Hepatocyte (in vitro differentiated cells): Measurements from ENCODE around the gene POC1A. TPM values are rescaled to one million over a fixed set of nuclear protein-coding genes. Genes with fewer than 3 reads are reported as not detected.
"Not testable (repeated sequence)": the region's sequence is repeated elsewhere in the genome, so short reads cannot be mapped to it uniquely, and the experiment has no call there.

Source experiments
- DNase-seq: peaks from one replicate; pipeline ENCODE4 v3.0.0-alpha.2; 2016; ENCODE audit warnings: low spot score
- H2AFZ ChIP-seq: fragments of 200-600 bp; sonication (generic); 2 replicates; pipeline ENCODE4 v1.6.0; 2016; ENCODE audit warnings: antibody characterized with exemption, mild to moderate bottlenecking
- H3K27ac ChIP-seq: fragments of 200-600 bp; sonication (generic); 2 replicates; pipeline ENCODE4 v1.5.1; 2016; ENCODE audit warnings: mild to moderate bottlenecking
- H3K27me3 ChIP-seq: fragments of 200-600 bp; sonication (generic); 2 replicates; pipeline ENCODE4 v1.6.1; 2016
- H3K36me3 ChIP-seq: fragments of 200-600 bp; sonication (generic); replicated peaks from 2 replicates; pipeline ENCODE4 v1.5.1; 2016; ENCODE audit warnings: low read depth; ENCODE audit not compliant: insufficient read depth
- H3K4me1 ChIP-seq: fragments of 200-600 bp; sonication (generic); 2 replicates; pipeline ENCODE4 v1.5.1; 2016; ENCODE audit warnings: mild to moderate bottlenecking, moderate library complexity; ENCODE audit not compliant: insufficient read depth
- H3K4me2 ChIP-seq: fragments of 200-600 bp; sonication (generic); 2 replicates; pipeline ENCODE4 v1.6.0; 2016
- H3K4me3 ChIP-seq: fragments of 200-600 bp; sonication (generic); 2 replicates; pipeline ENCODE4 v1.5.1; 2016; ENCODE audit warnings: mild to moderate bottlenecking
- H3K79me2 ChIP-seq: fragments of 200-600 bp; sonication (generic); 2 replicates; pipeline ENCODE4 v1.6.0; 2017; ENCODE audit warnings: mild to moderate bottlenecking
- H3K9me2 ChIP-seq: fragments of 200-600 bp; sonication (generic); replicated peaks from 2 replicates; pipeline ENCODE4 v1.6.0; 2017; ENCODE audit warnings: mild to moderate bottlenecking; ENCODE audit not compliant: insufficient read depth
- H3K9me3 ChIP-seq: fragments of 200-600 bp; sonication (generic); 2 replicates; pipeline ENCODE4 v1.5.1; 2016; ENCODE audit warnings: low read depth, mild to moderate bottlenecking
- H4K20me1 ChIP-seq: fragments of 200-600 bp; sonication (generic); 2 replicates; pipeline ENCODE4 v1.6.0; 2016; ENCODE audit warnings: mild to moderate bottlenecking; ENCODE audit not compliant: insufficient read depth, poor library complexity, severe bottlenecking
- EZH2 ChIP-seq: fragments of 200-600 bp; sonication (generic); IDR thresholded peaks from 2 replicates; pipeline ENCODE4 v1.6.1; 2016; ENCODE audit warnings: antibody characterized with exemption, mild to moderate bottlenecking, borderline replicate concordance
- EZH2phosphoT487 ChIP-seq: fragments of 200-600 bp; sonication (generic); IDR thresholded peaks from one replicate; pipeline ENCODE4 v1.6.1; 2018; ENCODE audit warnings: antibody characterized with exemption, mild to moderate bottlenecking, low read depth, moderate library complexity; ENCODE audit not compliant: unreplicated experiment, severe bottlenecking
- WGBS: methylation state at CpG from one replicate; pipeline ENCODE4 v1.1.6; 2016; ENCODE audit warnings: low lambda C conversion rate; ENCODE audit errors: missing lambda C conversion rate; 5-methylcytosine and 5-hydroxymethylcytosine counted together
- polyA plus RNA-seq: library from polyadenylated mRNA; unstranded; fragments of >200 nt; fragmentation: Nextera tagmentation; extraction: Ambion mirVana; gene quantifications from 2 replicates; pipeline ENCODE4 v1.2.1, GENCODE V29; 2016
- total RNA-seq: library from RNA; depleted of rRNA; stranded (reverse); fragments of >200 nt; gene quantifications from 2 replicates; pipeline ENCODE4 v1.2.3, GENCODE V29; 2014
- TF ChIP-seq, protein P1 (sequence below): fragments of 200-600 bp; sonication (generic); IDR thresholded peaks from 2 replicates; pipeline ENCODE4 v1.5.1; 2016; ENCODE audit warnings: antibody characterized with exemption, mild to moderate bottlenecking; ENCODE audit not compliant: poor library complexity

The POC1A gene
- total and polyA plus RNA-seq, 2 experiments from 2014 or later, result 2.6 to 3.7 TPM

GRCh38 chr3:52182691-52183090 is 28.5 kb upstream of the POC1A start:
- H3K79me2 ChIP-seq, result no peaks in the 10 kb centered on the region
- H4K20me1 ChIP-seq, result no peaks in the 10 kb centered on the region
- H3K4me2 ChIP-seq, result no peak overlapping the region
- no peak overlapping the region for H3K4me3 ChIP-seq
- TF ChIP-seq EZH2, result no peak
- TF ChIP-seq, protein P1, sequence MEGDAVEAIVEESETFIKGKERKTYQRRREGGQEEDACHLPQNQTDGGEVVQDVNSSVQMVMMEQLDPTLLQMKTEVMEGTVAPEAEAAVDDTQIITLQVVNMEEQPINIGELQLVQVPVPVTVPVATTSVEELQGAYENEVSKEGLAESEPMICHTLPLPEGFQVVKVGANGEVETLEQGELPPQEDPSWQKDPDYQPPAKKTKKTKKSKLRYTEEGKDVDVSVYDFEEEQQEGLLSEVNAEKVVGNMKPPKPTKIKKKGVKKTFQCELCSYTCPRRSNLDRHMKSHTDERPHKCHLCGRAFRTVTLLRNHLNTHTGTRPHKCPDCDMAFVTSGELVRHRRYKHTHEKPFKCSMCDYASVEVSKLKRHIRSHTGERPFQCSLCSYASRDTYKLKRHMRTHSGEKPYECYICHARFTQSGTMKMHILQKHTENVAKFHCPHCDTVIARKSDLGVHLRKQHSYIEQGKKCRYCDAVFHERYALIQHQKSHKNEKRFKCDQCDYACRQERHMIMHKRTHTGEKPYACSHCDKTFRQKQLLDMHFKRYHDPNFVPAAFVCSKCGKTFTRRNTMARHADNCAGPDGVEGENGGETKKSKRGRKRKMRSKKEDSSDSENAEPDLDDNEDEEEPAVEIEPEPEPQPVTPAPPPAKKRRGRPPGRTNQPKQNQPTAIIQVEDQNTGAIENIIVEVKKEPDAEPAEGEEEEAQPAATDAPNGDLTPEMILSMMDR, result no peak
- no peak for TF ChIP-seq EZH2phosphoT487
- no peak for DNase-seq
- H3K27me3 ChIP-seq, result no peaks in the 10 kb centered on the region
- no peaks in the 10 kb centered on the region for H3K9me2 ChIP-seq
- H3K4me1 ChIP-seq, result peaks cover 10% of the 10 kb centered on the region
- no peak overlapping the region for H3K27ac ChIP-seq
- no peaks in the 10 kb centered on the region for H3K36me3 ChIP-seq
- no peak overlapping the region for H2AFZ ChIP-seq
- H3K9me3 ChIP-seq, result no peaks in the 10 kb centered on the region
- WGBS, result 86% methylated on average over 4 of the region's 4 CpGs

- H3K4me2 ChIP-seq, result no peak overlapping the region
These were observed 28.0 kb upstream of the POC1A start for GRCh38 chr3:52182196-52182595.

DNA sequence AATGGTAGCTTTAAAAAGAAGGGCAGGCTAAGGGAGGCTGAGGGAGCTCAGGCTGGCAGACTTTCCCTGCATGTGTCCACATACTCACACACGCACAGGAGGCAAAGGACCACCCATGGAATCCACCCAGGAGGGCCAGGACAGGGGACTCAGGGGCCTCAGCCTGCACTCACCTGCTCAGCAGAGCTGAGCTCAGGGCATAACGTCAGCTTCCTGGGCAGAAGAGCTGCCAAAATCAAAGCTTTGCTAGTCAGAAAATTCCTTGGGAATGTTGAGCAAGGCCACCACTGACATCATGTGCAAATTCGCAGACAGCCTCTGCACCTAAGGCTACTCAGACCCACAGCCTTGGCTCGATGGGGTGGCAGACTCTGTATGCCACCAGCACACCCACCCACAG is 27.3 kb upstream of the POC1A start:
- no peak for DNase-seq
- H4K20me1 ChIP-seq, result no peaks in the 10 kb centered on the region
- H3K27me3 ChIP-seq, result no peaks in the 10 kb centered on the region
- no peaks in the 10 kb centered on the region for H3K9me2 ChIP-seq
- WGBS, result 75% methylated on average over 4 of the region's 4 CpGs
- TF ChIP-seq, protein P1, result no peak
- TF ChIP-seq EZH2 (no peak), EZH2phosphoT487 (no peak)
- H3K36me3 ChIP-seq, result no peaks in the 10 kb centered on the region
- no peak overlapping the region for H3K4me2 ChIP-seq
- no peak overlapping the region for H2AFZ ChIP-seq
- no peaks in the 10 kb centered on the region for H3K9me3 ChIP-seq
- peaks cover 10% of the 10 kb centered on the region for H3K4me1 ChIP-seq
- no peaks in the 10 kb centered on the region for H3K79me2 ChIP-seq
- H3K4me3 ChIP-seq, result no peak overlapping the region
- H3K27ac ChIP-seq, result no peak overlapping the region

More at GRCh38 chr3:52182196-52182595, 28.0 kb upstream of the POC1A start:
- H3K4me3 ChIP-seq, result no peak overlapping the region
- 73% methylated on average over 5 of the region's 5 CpGs for WGBS
- peaks cover 10% of the 10 kb centered on the region for H3K4me1 ChIP-seq
- H3K27me3 ChIP-seq, result no peaks in the 10 kb centered on the region
- H2AFZ ChIP-seq, result no peak overlapping the region
- H4K20me1 ChIP-seq, result no peaks in the 10 kb centered on the region
- no peak overlapping the region for H3K27ac ChIP-seq
- TF ChIP-seq EZH2, result no peak
- TF ChIP-seq, protein P1, result no peak
- H3K36me3 ChIP-seq, result no peaks in the 10 kb centered on the region
- DNase-seq, result no peak
- no peaks in the 10 kb centered on the region for H3K9me3 ChIP-seq
- no peaks in the 10 kb centered on the region for H3K9me2 ChIP-seq
- no peaks in the 10 kb centered on the region for H3K79me2 ChIP-seq

DNA sequence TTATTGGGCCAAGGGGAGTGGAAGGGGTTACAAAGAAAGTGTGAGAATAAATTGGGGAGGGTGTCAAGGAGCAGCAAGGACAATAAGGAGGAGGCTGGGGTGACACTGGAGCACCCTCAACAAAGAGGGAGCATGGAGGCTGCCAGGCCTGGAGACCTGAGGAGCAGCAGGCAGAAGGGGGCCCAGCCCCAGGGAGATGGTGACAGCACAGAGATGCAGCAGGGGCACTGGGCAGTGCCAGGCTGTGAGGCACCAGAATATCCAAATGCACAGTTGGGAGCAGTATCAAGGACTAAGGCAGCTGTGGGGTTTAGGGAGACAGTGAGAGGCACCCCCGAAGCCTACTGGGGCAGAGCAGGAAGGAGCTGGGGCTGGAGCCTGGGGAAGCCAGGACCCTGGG is 24.3 kb upstream of the POC1A start:
- H4K20me1 ChIP-seq, result no peaks in the 10 kb centered on the region
- no peak overlapping the region for H3K4me3 ChIP-seq
- H3K27ac ChIP-seq, result no peak overlapping the region
- H3K9me2 ChIP-seq, result no peaks in the 10 kb centered on the region
- TF ChIP-seq, protein P1, result no peak
- TF ChIP-seq EZH2 (no peak), EZH2phosphoT487 (no peak)
- no peaks in the 10 kb centered on the region for H3K4me1 ChIP-seq
- 93% methylated on average over 1 of the region's 1 CpG for WGBS
- H3K4me2 ChIP-seq, result no peak overlapping the region
- no peaks in the 10 kb centered on the region for H3K79me2 ChIP-seq
- H3K36me3 ChIP-seq, result no peaks in the 10 kb centered on the region
- DNase-seq, result no peak
- no peaks in the 10 kb centered on the region for H3K9me3 ChIP-seq
- H3K27me3 ChIP-seq, result no peaks in the 10 kb centered on the region
- H2AFZ ChIP-seq, result no peak overlapping the region

DNA sequence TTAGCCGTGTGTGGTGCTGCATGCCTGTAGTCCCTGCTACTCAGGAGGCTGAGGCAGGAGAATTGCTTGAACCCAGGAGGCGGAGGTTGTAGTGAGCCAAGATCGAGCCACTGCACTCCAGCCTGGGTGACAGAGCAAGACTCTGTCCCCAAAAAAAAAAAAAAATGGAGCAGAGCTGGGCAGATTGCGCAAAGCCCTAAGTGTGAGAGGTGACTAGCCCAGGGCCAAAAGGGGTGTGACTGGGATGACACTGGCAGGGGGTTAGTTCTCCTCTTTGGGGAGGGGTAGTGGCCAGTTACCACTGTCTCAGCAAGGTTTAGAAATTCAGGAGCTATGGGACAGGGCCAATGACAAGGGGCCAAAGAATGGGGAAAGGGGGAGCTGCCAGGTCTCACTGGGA is 23.9 kb upstream of the POC1A start:
- H3K27ac ChIP-seq, result not testable (repeated sequence)
- 98% methylated on average over 4 of the region's 4 CpGs for WGBS

More for the DNA sequence above, 23.9 kb upstream of the POC1A start:
- H3K4me1 ChIP-seq, DNase-seq, H3K9me3 ChIP-seq, H3K4me3 ChIP-seq, H3K4me2 ChIP-seq, H3K36me3 ChIP-seq, H3K9me2 ChIP-seq, H2AFZ ChIP-seq, H4K20me1 ChIP-seq, H3K27me3 ChIP-seq, H3K79me2 ChIP-seq: not testable (repeated sequence)
